Liver (tissue), 9 donors: ENCODE data around the gene LILRB2. TPM values are rescaled to one million over a fixed set of nuclear protein-coding genes. Genes with fewer than 3 reads are reported as not detected.

ENCODE experiments used
- DNase-seq: peaks from one replicate; pipeline ENCODE4 v3.0.0-alpha.2; 2017; ENCODE audit warnings: low spot score
- H3K27ac ChIP-seq, 2 donors: one replicate each; pipeline ENCODE4 v1.7.0; 2013; ENCODE audit warnings: inconsistent platforms in 2 of 2, low read length in 2 of 2, control low read depth in 1 of 2, low read depth in 1 of 2, mild to moderate bottlenecking in 1 of 2
- H3K27me3 ChIP-seq, 4 donors: one replicate each; pipeline versions ENCODE4 v1.6.1 to v1.7.0; 2013; ENCODE audit warnings: low read length in 3 of 4, inconsistent platforms in 1 of 4, mild to moderate bottlenecking in 1 of 4, moderate library complexity in 1 of 4; ENCODE audit not compliant: control insufficient read depth in 4 of 4, insufficient read depth in 4 of 4
- H3K36me3 ChIP-seq, 4 donors: one replicate each; pipeline versions ENCODE4 v1.6.1 to v1.7.0; 2013; ENCODE audit warnings: low read length in 3 of 4, mild to moderate bottlenecking in 3 of 4, low read depth in 1 of 4, moderate library complexity in 1 of 4; ENCODE audit not compliant: control insufficient read depth in 4 of 4, insufficient read depth in 3 of 4
- H3K4me1 ChIP-seq, 4 donors: one replicate each; pipeline versions ENCODE4 v1.6.1 to v1.7.0; 2013; ENCODE audit warnings: low read length in 3 of 4, mild to moderate bottlenecking in 3 of 4, moderate library complexity in 1 of 4; ENCODE audit not compliant: control insufficient read depth in 4 of 4, insufficient read depth in 4 of 4
- H3K4me3 ChIP-seq, 3 donors: one replicate each; pipeline versions ENCODE4 v1.6.1 to v1.7.0; 2013; ENCODE audit warnings: low read length in 3 of 3, control low read depth in 1 of 3, low read depth in 1 of 3, mild to moderate bottlenecking in 1 of 3
- H3K9ac ChIP-seq, 2 donors: one replicate each; pipeline ENCODE4 v1.7.0; 2013; ENCODE audit warnings: low read length in 2 of 2, mild to moderate bottlenecking in 2 of 2, moderate library complexity in 2 of 2, control low read depth in 1 of 2, low read depth in 1 of 2
- H3K9me3 ChIP-seq, 4 donors: one replicate each; pipeline versions ENCODE4 v1.6.1 to v1.7.0; 2013; ENCODE audit warnings: low read length in 3 of 4; ENCODE audit not compliant: control insufficient read depth in 4 of 4
- ATF3 ChIP-seq: IDR thresholded peaks from 2 replicates; pipeline ENCODE4 v1.6.1; 2016; ENCODE audit warnings: antibody characterized with exemption
- CTCF ChIP-seq: fragments of 150-350 bp; IDR thresholded peaks from 2 replicates; pipeline ENCODE4 v1.5.1; 2017; ENCODE audit warnings: improper control_type of control experiment, low read depth, low read length; ENCODE audit not compliant: missing input control
- EGR1 ChIP-seq, 2 donors: IDR thresholded peaks; 2 replicates each; pipeline ENCODE4 v1.6.1; 2016 to 2018; ENCODE audit warnings: antibody characterized with exemption in 2 of 2, low read depth in 2 of 2
- FOXA1 ChIP-seq: IDR thresholded peaks from 2 replicates; pipeline ENCODE4 v1.6.1; 2016; ENCODE audit warnings: antibody characterized with exemption
- FOXA2 ChIP-seq: IDR thresholded peaks from 2 replicates; pipeline ENCODE4 v1.6.1; 2016; ENCODE audit warnings: antibody characterized with exemption
- HNF4A ChIP-seq, 2 donors: conservative IDR thresholded peaks; 2 replicates each; pipeline ENCODE4 v1.6.1; 2016; ENCODE audit warnings: antibody characterized with exemption in 2 of 2, mild to moderate bottlenecking in 2 of 2
- HNF4G ChIP-seq: IDR thresholded peaks from 2 replicates; pipeline ENCODE4 v1.6.1; 2016; ENCODE audit warnings: antibody characterized with exemption
- JUND ChIP-seq, 2 donors: IDR thresholded peaks; 2 replicates each; pipeline ENCODE4 v1.6.1; 2016; ENCODE audit warnings: antibody characterized with exemption in 2 of 2
- NR2F2 ChIP-seq: IDR thresholded peaks from 2 replicates; pipeline ENCODE4 v1.6.1; 2016; ENCODE audit warnings: antibody characterized with exemption
- RAD21 ChIP-seq, 2 donors: IDR thresholded peaks; 2 replicates each; pipeline ENCODE4 v1.6.1; 2016; ENCODE audit warnings: antibody characterized with exemption in 2 of 2, mild to moderate bottlenecking in 2 of 2
- RXRA ChIP-seq, 2 donors: IDR thresholded peaks; 2 replicates each; pipeline ENCODE4 v1.6.1; 2017 to 2018; ENCODE audit warnings: antibody characterized with exemption in 2 of 2, mild to moderate bottlenecking in 1 of 2
- SP1 ChIP-seq: IDR thresholded peaks from 2 replicates; pipeline ENCODE4 v1.6.1; 2018; ENCODE audit warnings: antibody characterized with exemption, mild to moderate bottlenecking
- TAF1 ChIP-seq: conservative IDR thresholded peaks from 2 replicates; pipeline ENCODE4 v1.6.1; 2016; ENCODE audit warnings: antibody characterized with exemption, mild to moderate bottlenecking
- YY1 ChIP-seq: IDR thresholded peaks from 2 replicates; pipeline ENCODE4 v1.6.1; 2016; ENCODE audit warnings: antibody characterized with exemption, mild to moderate bottlenecking
- WGBS: extraction: QIAGEN DNeasy Blood & Tissue Kit; methylation state at CpG from one replicate; pipeline ENCODE4 v1.1.7; 2013; 5-methylcytosine and 5-hydroxymethylcytosine counted together
- polyA plus RNA-seq, 2 donors: library from polyadenylated mRNA; stranded (reverse) in 1 of 2; unstranded in 1 of 2; fragments of 200-250 nt in 1 of 2; fragments of >200 nt in 1 of 2; fragmentation: Nextera tagmentation in 1 of 2; extraction: Ambion mirVana in 1 of 2; gene quantifications; one replicate each; pipeline versions ENCODE4 v1.2.1 to v1.2.3, GENCODE V29; 2013 to 2015
- total RNA-seq, 2 donors: library from RNA; depleted of rRNA; stranded (reverse); fragments of >200 nt; gene quantifications; one replicate each; pipeline ENCODE4 v1.2.3, GENCODE V29; 2014
- TF ChIP-seq, protein P1 (sequence below): IDR thresholded peaks from 2 replicates; pipeline ENCODE4 v1.6.1; 2016; ENCODE audit warnings: antibody characterized with exemption, mild to moderate bottlenecking
- TF ChIP-seq, protein P2 (sequence below): IDR thresholded peaks from 2 replicates; pipeline ENCODE4 v1.6.1; 2016; ENCODE audit warnings: antibody characterized with exemption
- TF ChIP-seq, protein P3 (sequence below): IDR thresholded peaks from 2 replicates; pipeline ENCODE4 v1.6.1; 2016; ENCODE audit warnings: antibody characterized with exemption
- donor health status: healthy.
- donor health status: healthy.
- donor health status: healthy.
- donor health status: healthy.
- donor health status: healthy.

LILRB2 gene
- total RNA-seq (1 to 10 TPM; 4.6 to 5.7 TPM), polyA plus RNA-seq (1 to 10 TPM; 2.2 to 6.1 TPM)

DNA sequence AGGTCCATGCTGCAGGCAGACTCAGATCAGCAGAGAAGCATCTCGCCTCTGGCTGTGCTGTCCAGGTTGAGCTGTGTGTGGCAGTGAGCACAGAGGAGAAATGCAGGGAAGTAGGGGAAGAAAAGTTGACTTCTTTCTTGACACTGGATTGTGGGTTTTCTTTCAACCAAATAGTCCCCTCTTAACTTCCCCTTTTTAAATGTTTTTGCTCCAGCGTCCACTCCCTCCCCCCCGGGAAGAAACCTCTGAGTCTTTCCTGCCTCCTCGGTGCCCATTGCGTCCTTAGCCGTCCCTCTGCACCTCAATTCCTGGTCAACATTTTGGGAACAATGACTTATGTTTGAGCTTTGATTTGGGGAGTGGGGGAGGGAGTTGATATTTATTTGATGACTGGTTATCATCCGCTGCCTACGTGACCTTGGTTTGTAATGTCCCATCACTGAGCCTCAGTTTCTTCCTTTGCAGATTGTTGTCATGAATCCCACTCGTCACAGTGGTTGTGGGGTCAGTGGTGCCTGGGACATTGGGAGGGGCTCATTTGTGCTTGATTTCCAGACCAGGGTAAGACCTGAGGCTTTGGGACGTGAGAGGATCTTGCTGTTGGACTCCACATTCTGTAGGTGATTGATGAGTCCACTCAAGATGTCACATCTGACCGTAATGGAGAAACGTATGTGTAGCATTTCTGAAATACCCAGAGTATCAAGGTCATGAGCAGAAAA is at the start of gene LILRB2:
Gene LILRB2 (minus strand): TSS at position 104 of the 722 bp plus-strand sequence. CDS start 614 bp downstream, outside the sequence.
- TF ChIP-seq SP1 (no peak), RAD21 (IDR thresholded peaks at IDR 0.05) (no peak), FOXA2 (no peak), HNF4A (conservative IDR thresholded peaks at IDR 0.05) (no peak), RXRA (IDR thresholded peaks at IDR 0.05) (no peak), YY1 (no peak), TAF1 (no peak), FOXA1 (no peak), HNF4G (no peak), CTCF (no peak), EGR1 (IDR thresholded peaks at IDR 0.05; ENCODE audit: low read depth in 2 of 2) (no peak), NR2F2 (no peak), JUND (IDR thresholded peaks at IDR 0.05) (no peak), ATF3 (no peak)
- TF ChIP-seq, protein P1, sequence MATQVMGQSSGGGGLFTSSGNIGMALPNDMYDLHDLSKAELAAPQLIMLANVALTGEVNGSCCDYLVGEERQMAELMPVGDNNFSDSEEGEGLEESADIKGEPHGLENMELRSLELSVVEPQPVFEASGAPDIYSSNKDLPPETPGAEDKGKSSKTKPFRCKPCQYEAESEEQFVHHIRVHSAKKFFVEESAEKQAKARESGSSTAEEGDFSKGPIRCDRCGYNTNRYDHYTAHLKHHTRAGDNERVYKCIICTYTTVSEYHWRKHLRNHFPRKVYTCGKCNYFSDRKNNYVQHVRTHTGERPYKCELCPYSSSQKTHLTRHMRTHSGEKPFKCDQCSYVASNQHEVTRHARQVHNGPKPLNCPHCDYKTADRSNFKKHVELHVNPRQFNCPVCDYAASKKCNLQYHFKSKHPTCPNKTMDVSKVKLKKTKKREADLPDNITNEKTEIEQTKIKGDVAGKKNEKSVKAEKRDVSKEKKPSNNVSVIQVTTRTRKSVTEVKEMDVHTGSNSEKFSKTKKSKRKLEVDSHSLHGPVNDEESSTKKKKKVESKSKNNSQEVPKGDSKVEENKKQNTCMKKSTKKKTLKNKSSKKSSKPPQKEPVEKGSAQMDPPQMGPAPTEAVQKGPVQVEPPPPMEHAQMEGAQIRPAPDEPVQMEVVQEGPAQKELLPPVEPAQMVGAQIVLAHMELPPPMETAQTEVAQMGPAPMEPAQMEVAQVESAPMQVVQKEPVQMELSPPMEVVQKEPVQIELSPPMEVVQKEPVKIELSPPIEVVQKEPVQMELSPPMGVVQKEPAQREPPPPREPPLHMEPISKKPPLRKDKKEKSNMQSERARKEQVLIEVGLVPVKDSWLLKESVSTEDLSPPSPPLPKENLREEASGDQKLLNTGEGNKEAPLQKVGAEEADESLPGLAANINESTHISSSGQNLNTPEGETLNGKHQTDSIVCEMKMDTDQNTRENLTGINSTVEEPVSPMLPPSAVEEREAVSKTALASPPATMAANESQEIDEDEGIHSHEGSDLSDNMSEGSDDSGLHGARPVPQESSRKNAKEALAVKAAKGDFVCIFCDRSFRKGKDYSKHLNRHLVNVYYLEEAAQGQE = no peak
- TF ChIP-seq, protein P2, sequence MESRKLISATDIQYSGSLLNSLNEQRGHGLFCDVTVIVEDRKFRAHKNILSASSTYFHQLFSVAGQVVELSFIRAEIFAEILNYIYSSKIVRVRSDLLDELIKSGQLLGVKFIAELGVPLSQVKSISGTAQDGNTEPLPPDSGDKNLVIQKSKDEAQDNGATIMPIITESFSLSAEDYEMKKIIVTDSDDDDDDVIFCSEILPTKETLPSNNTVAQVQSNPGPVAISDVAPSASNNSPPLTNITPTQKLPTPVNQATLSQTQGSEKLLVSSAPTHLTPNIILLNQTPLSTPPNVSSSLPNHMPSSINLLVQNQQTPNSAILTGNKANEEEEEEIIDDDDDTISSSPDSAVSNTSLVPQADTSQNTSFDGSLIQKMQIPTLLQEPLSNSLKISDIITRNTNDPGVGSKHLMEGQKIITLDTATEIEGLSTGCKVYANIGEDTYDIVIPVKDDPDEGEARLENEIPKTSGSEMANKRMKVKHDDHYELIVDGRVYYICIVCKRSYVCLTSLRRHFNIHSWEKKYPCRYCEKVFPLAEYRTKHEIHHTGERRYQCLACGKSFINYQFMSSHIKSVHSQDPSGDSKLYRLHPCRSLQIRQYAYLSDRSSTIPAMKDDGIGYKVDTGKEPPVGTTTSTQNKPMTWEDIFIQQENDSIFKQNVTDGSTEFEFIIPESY = no peak
- TF ChIP-seq, protein P3, sequence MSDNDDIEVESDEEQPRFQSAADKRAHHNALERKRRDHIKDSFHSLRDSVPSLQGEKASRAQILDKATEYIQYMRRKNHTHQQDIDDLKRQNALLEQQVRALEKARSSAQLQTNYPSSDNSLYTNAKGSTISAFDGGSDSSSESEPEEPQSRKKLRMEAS = no peak
- H3K36me3 ChIP-seq = no peaks in the 10 kb centered on the region
- H3K9ac ChIP-seq = no peak within 1 kb of the TSS
- no peak within 1 kb of the TSS for H3K4me3 ChIP-seq
- H3K27ac ChIP-seq = peak within 1 kb of the TSS in 1 of 2 donors; percentile 46
- no peak for DNase-seq
- no peaks in the 10 kb centered on the region for H3K27me3 ChIP-seq
- no peaks in the 10 kb centered on the region for H3K9me3 ChIP-seq
- 64% methylated on average over 12 of the region's 12 CpGs for WGBS
- H3K4me1 ChIP-seq = no peaks in the 10 kb centered on the region
